Astrocyte of the cerebellum (primary cell): ENCODE results near the gene EXOSC7.

Source experiments
- DNase-seq: peaks from one replicate; pipeline ENCODE4 v3.0.0-alpha.2; 2011; ENCODE audit warnings: low read depth
- H3K4me3 ChIP-seq: 2 replicates; pipeline ENCODE4 v1.5.1; 2011; ENCODE audit warnings: mild to moderate bottlenecking, low read depth, low read length, moderate library complexity
- in situ Hi-C: cut with HindIII; loops from 2 replicates; pipeline ENCODE4 v1.10.0; 2017; ENCODE audit warnings: low sequenced_read_pairs
- TF ChIP-seq, protein P1 (sequence below): IDR thresholded peaks from 2 replicates; pipeline ENCODE4 v1.5.1; 2012; ENCODE audit warnings: low read length, low read depth, moderate library complexity, mild to moderate bottlenecking; ENCODE audit errors: missing control alignments

The EXOSC7 gene

GRCh38 chr3:45037720-45038455 is 61.8 kb downstream of the EXOSC7 start:
- TF ChIP-seq, protein P1, sequence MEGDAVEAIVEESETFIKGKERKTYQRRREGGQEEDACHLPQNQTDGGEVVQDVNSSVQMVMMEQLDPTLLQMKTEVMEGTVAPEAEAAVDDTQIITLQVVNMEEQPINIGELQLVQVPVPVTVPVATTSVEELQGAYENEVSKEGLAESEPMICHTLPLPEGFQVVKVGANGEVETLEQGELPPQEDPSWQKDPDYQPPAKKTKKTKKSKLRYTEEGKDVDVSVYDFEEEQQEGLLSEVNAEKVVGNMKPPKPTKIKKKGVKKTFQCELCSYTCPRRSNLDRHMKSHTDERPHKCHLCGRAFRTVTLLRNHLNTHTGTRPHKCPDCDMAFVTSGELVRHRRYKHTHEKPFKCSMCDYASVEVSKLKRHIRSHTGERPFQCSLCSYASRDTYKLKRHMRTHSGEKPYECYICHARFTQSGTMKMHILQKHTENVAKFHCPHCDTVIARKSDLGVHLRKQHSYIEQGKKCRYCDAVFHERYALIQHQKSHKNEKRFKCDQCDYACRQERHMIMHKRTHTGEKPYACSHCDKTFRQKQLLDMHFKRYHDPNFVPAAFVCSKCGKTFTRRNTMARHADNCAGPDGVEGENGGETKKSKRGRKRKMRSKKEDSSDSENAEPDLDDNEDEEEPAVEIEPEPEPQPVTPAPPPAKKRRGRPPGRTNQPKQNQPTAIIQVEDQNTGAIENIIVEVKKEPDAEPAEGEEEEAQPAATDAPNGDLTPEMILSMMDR, result peak; percentile 86
- in situ Hi-C loops, result loop anchor here (25.0 kb wide), 2 partner anchors 174 to 624 kb away; no protein-coding TSS in a partner anchor
- DNase-seq, result peak; percentile 86
- H3K4me3 ChIP-seq, result no peak overlapping the region

GRCh38 chr3:45041666-45042065 is 65.6 kb downstream of the EXOSC7 start:
- TF ChIP-seq, protein P1, result no peak
- H3K4me3 ChIP-seq, result no peak overlapping the region
- in situ Hi-C loops, result loop anchor here (5.0 to 25.0 kb wide), 3 partner anchors 171 to 621 kb away; no protein-coding TSS in a partner anchor
- no peak for DNase-seq

GRCh38 chr3:45042162-45042561 is 66.1 kb downstream of the EXOSC7 start:
- DNase-seq, result no peak
- no peak overlapping the region for H3K4me3 ChIP-seq
- in situ Hi-C loops, result loop anchor here (5.0 to 25.0 kb wide), 3 partner anchors 170 to 620 kb away; no protein-coding TSS in a partner anchor
- TF ChIP-seq, protein P1, result no peak

DNA sequence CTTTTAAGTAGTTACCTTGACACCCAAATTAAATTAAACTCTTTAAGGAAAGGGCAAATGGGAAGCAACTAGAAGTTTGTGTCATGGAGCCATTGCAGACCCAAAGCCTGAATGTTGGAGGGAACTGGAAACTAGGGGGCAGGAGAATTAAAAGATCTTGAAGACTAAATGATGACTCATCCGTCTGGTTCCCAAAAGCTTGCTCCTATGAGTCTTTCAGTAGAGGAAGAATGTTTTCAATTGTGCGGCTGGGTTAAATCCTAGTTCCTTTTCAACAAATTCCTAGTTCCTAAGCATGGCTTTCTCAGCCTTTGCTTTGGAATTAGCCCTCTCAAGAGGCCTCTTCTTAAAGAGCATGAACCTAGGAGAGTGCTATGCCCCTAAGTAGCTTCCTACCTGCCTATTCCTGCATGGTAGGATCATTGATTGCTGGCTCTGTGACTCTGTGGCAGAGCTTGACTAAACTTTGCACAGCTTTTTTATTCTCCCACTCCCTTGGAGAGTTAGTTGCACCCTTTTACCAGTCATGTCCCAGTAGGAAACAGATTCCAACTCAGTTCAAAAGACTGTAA is 67.8 kb downstream of the EXOSC7 start:
- TF ChIP-seq, protein P1, result peak; percentile 43
- H3K4me3 ChIP-seq, result no peak overlapping the region
- peak; percentile 76 for DNase-seq
- in situ Hi-C loops, result loop anchor here (5.0 to 25.0 kb wide), 3 partner anchors 168 to 618 kb away; no protein-coding TSS in a partner anchor

GRCh38 chr3:45048244-45048643 is 72.2 kb downstream of the EXOSC7 start:
- in situ Hi-C loops, result loop anchor here (25.0 kb wide), 2 partner anchors 164 to 614 kb away; no protein-coding TSS in a partner anchor

GRCh38 chr3:45049807-45050206 is 73.8 kb downstream of the EXOSC7 start:
- TF ChIP-seq, protein P1, result no peak
- in situ Hi-C loops, result loop anchor here (25.0 kb wide), 2 partner anchors 162 to 612 kb away; no protein-coding TSS in a partner anchor
- no peak for DNase-seq
- no peak overlapping the region for H3K4me3 ChIP-seq

More at GRCh38 chr3:45048244-45048643, 72.2 kb downstream of the EXOSC7 start:
- DNase-seq, result no peak
- no peak overlapping the region for H3K4me3 ChIP-seq
- TF ChIP-seq, protein P1, result no peak
